Sigmoid colon (tissue), 3 donors: Measurements from ENCODE around the gene PTPRO.

Source experiments
- CTCF ChIP-seq, 4 experiments: fragments of 450-650 bp in 3 of 4; fragments of 200-600 bp in 1 of 4; IDR thresholded peaks; one replicate each; pipeline ENCODE4 v1.5.1; 2016 to 2019; ENCODE audit warnings: antibody characterized with exemption in 4 of 4, mild to moderate bottlenecking in 3 of 4, moderate library complexity in 2 of 4
- POLR2A ChIP-seq, 2 donors: fragments of 450-650 bp; IDR thresholded peaks; one replicate each; pipeline ENCODE4 v1.6.1; 2016; ENCODE audit warnings: antibody characterized with exemption in 2 of 2, mild to moderate bottlenecking in 2 of 2, moderate library complexity in 2 of 2

GRCh38 chr12:15544589-15544988 is 222.3 kb downstream of the PTPRO start:
- no peak for TF ChIP-seq CTCF (IDR thresholded peaks at IDR 0.05)
- no peak for TF ChIP-seq POLR2A (IDR thresholded peaks at IDR 0.05)
